DMS114 treated with DMSO at 0.1 percent for 48 hours (cell line): ENCODE measurements around the gene PARVB.

Experiments
- DNase-seq: peaks from one replicate; lab custom pipeline; 2025; ENCODE audit not compliant: unreplicated experiment; lab: John Stamatoyannopoulos, UW

The PARVB gene, protein sequence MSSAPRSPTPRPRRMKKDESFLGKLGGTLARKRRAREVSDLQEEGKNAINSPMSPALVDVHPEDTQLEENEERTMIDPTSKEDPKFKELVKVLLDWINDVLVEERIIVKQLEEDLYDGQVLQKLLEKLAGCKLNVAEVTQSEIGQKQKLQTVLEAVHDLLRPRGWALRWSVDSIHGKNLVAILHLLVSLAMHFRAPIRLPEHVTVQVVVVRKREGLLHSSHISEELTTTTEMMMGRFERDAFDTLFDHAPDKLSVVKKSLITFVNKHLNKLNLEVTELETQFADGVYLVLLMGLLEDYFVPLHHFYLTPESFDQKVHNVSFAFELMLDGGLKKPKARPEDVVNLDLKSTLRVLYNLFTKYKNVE

DNA sequence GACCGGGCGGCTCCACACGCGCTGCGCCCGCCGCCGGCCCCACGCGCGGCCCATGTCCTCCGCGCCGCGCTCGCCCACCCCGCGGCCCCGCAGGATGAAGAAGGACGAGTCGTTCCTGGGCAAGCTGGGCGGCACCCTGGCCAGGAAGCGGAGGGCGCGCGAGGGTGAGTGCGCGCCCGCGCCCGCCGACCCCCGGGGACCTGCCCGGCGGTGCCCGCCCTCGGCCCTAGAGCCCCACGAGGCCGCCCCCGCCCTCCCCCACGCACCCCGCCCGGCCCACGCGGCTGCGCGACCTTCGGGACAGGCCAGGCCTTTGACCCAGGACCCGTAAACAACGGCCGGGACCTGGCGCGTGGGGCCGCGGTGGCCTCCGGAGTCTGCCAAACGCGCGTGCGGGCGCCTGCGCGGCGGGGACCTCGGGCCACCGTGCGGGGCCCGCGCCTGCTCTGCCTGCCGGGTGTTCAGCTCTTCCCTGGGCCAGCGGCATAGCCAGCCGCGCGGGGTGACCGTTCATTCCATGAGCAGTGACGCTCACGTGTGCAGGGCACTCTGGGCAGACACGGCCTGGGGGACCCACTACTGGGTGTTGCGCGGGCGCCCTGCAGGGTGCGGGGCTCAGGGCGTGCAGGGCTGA lies at the start of gene PARVB:
PARVB (plus strand) TSS at position 15 of the 634 bp plus-strand sequence; CDS start at position 53, 38 bp downstream.
- no peak for DNase-seq

GRCh38 chr22:43975041-43975440 lies 49.1 kb upstream of the PARVB start:
- no peak for DNase-seq

DNA sequence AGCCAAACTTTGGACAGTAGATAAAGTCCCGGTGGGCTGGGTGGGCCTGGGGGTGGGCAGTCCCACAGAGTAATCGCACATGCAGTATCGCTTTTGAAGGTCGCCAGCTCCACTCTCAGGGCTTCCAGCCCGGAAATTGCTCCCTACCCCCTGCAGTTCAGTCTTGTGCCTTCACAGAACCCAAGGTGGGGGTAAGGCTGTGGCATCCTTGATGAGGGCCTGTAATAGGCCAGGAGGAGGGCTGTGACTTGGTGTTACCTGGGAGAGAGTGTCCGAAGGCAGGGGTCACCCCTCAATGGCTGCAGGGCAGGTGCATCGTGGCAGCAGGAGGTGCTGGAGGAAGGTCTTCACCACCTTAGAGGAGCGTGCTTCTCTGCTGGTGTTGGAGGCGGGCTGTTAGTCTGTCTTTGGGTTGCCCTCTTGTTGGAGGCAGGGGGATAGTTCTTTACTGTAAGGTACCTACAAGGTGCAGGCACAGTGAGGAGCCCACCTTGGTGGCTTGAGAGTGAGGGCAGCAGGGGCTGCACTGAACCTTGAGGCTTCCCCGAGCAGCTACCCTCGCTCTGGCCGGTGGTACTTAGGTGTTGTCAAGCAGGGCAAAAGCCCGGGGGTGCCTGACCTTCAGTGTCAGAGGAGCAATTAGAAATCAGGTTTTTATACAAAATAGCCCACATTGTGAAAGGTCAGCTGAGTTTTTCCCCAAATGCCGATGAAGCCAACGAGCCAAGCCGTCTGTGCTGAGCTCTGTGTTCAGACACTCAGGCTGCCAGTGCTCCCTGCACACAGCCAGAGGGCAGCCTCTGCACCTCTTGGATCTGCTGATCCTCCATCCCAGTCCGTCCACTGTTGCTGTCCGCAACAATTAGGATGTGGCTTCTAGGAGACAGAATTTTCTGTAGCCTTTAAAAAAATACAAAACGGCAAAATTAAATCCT lies 47.0 kb upstream of the PARVB start:
- DNase-seq: no peak

- DNase-seq: no peak
These were observed 45.5 kb upstream of the PARVB start for GRCh38 chr22:43978558-43978957.

- DNase-seq: no peak
These were observed 43.5 kb upstream of the PARVB start for GRCh38 chr22:43980579-43980978.

GRCh38 chr22:43980996-43981395 lies 43.1 kb upstream of the PARVB start:
- DNase-seq: no peak

DNA sequence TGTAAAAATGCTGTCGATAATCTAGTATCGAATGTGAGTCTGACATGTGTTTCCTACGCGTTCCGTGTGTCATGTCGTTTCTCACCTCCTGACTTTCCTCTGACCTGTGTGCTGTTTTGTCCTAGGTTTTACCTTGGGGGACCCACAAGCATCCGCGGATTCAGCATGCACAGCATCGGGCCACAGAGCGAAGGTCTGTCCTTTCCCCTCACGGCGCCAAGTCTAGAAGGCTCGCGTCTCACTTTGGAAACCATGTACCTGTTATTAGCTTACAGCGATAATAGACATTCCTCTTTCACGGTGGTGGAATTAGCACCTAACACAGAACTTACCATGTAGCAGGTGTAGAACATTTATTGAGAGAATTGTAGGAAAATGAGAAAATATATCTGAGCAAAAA lies 40.3 kb upstream of the PARVB start:
- no peak for DNase-seq

- no peak for DNase-seq
These were observed 38.6 kb upstream of the PARVB start for GRCh38 chr22:43985532-43985931.

DNA sequence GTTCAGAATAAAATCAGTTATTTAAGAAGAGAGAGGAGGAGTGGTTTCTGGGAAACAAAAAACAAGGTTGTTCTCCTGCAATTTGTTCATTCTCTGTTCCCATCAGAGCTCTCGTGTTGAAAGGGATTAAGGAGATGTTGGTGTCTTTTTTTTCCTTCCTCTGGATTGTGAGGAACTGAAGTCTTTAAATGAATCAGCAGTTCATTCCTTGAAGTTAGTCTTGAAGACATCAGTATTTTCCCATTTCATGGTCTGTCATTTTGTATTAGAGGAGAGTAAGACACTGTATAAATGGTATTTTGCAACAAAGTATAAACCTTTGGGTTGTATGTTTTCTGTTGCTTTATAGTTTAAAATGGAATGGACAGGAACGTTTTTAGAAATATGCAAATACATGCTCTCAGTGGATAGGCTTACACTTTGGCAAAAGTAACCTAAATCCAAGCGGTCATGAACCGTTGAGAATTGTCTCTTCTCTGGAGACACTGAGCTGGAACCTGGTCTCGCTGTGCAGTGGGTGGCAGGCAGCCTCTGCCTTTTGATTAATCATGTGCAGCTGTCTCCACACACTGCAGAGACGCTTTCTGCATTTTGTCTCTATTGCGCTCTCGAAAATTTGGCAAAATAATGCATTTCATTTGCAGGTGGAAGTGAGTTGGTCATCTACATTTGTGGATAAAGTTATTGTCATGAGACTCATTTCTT lies 35.8 kb upstream of the PARVB start:
- no peak for DNase-seq

DNA sequence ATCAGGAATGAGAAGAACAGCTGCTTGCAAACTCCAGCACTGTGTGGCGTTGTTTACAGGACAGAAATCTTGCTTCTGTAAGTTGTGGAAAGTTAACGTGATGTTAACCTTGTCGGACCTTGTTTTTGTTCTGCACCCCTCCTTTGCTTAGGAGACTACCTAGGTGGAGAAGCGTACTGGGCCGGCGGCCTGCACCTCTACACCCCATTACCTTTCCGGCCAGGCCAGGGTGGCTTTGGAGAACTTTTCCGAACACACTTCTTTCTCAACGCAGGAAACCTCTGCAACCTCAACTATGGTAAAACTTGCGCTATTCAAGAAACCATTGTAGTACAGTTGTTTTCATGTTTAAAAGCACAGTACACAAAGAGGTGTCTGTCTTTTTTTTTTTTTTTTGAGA lies 35.1 kb upstream of the PARVB start:
- no peak for DNase-seq

- DNase-seq: no peak
These were observed 34.1 kb upstream of the PARVB start for GRCh38 chr22:43990044-43990443.

- no peak for DNase-seq
These were observed 32.6 kb upstream of the PARVB start for GRCh38 chr22:43991316-43992020.

DNA sequence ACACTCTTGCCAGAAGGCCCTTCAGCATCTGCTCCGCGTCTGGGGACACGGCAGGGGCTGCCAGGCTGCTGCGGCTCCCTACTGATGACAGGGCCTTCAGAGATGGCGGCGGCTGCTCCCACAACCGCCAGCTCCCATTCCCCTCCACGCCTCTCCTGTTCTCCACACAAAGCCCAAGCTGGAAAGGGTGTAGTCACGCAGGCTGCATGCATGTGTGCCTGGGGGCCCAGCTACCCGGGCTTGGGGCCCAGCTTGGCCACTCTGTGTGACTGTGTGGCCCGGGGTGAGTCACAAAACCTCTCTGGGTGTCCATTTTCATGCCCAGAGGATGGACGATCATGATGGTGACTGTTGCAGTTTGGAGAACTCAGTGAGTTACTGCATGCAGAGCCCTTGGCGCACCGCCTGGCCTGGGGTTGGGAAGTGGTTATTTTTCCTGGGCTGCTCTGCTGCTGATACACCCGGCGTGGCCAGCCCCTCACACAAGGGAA lies 31.7 kb upstream of the PARVB start:
- no peak for DNase-seq

DNA sequence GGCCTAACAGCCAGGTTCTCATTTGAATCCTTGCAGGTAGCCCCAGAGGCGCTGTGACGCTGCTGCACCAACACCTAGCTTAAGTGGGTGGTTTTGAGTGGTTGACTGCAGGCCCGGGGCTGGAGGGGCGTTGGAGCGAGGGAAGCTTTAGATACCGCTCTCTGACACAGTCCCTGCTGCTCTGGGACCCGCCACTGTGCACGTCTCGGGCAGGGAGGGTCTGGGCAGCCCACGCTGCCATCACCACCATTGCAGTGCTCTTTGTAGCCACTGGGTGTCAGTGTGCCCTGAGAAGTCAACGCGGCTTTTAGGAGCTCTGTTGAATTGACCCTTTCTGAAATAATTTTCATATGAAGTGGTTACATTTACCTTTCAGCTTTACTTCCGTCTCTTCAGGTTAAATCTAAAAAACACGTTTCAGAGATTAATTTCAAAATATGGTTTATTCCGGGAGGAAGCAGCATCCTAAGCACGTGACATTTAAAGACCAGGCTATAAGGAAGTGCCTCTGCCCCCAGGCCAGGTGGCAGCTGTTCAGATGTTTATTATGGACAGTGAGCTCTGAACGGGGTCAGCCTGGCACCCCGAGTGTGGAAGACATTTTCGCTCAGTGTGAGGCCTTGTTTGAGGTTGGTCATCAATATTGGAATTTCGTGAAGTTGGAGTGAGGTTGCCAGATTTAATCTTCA lies 30.9 kb upstream of the PARVB start:
- DNase-seq: peak; percentile 16

GRCh38 chr22:43994006-43994405 lies 30.1 kb upstream of the PARVB start:
- no peak for DNase-seq

DNA sequence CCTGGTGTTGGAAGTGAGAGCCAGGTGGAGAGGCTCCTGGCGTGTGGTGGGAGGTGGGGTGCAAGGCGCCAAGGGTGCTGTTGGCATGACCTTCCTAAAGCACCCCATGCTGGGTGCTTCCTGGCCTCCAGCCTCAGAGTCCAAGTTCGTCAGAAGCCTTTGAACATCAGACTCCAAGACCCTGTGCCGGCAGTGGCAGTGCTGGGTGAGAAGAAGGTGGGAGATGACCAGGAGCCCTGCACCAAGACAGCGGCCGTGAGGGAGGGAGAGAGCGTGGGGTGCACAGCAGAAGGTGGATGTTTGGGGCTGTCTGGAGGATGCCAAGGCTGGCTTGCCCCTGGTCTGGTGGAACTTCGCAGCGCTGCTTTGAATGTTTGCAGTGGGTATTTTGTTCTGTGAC lies 29.7 kb upstream of the PARVB start:
- no peak for DNase-seq

GRCh38 chr22:43995057-43995685 lies 28.9 kb upstream of the PARVB start:
- no peak for DNase-seq

DNA sequence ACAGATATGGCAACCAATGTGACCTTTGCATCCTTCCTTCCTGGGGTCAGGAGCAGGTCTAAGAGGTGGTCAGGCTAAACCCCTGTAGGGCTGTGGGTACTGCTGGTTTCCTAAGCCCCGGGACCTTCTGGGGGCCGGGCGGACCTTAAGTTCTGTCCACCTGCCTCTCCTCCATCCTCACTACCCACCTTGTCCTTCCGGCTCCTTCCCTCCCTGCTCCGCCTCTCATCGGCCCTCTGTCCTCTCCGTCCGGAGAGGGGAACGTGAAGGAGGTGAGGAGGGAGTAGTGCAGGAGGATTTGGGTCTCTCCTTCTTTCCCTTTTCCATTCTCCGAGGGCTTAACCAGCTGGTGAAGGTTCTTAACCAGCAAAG lies 28.3 kb upstream of the PARVB start:
- DNase-seq: no peak
